ENCODE results near the gene C7. TPM values are rescaled to one million over a fixed set of nuclear protein-coding genes. Genes with fewer than 3 reads are reported as not detected.
A peak's percentile ranks its signal among the peaks of the same experiment; 100 is the strongest.
"Not testable (repeated sequence)": the region's sequence is repeated elsewhere in the genome, so short reads cannot be mapped to it uniquely, and the experiment has no call there.

The C7 gene
- polyA plus RNA-seq (2013, experiment 1 of 2; ENCODE audit: insufficient read length) = 0.19 TPM
- 0.65 TPM for polyA plus RNA-seq (2013, experiment 2 of 2; ENCODE audit: insufficient read length)

DNA sequence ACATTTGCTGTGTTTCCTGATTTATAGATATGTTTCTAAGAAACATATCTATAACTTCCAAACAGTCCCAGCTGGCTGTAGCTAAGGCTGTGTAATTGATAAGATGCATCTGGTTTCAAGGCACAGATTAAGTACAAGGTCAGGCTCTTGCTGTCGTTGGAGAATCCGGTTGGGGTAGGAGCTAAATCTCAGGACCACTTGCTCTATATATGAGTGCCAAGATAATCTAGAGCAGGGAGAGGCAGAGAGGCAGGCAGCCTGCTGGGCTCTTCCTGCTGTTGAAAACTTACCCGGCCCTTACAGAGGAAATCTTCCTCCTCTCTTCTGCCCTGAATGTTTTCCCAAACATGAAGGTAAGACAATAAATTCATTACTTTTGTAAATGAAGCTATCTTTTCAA is at the start of gene C7:
C7 (plus strand) TSS at position 234 of the 400 bp plus-strand sequence; CDS start at position 348, 114 bp downstream.
- no peak for DNase-seq

- DNase-seq = no peak
Measured at GRCh38 chr5:40860711-40861110, 48.6 kb upstream of the C7 start.

GRCh38 chr5:40865004-40865403 is 44.3 kb upstream of the C7 start:
- DNase-seq = not testable (repeated sequence)

DNA sequence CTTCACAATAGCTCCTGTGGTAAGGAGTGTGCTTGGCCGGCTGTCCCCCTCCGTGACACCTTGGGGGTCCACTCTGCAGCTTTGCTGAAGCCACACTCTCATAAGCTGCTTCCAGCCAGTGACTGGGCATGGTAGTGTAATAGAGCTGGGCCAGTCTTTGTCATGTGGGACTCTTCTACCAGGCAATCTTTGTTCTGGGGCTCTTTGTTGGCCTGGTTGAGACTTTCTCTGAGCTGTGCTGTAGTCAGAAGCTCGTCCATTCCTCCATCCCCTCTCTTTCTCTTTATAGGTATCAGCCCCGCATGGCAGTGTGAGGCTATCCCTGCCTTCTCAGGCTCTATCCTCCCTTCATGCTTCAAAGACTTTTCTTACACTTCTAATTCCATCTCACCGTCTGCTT is 42.5 kb upstream of the C7 start:
- no peak for DNase-seq

DNA sequence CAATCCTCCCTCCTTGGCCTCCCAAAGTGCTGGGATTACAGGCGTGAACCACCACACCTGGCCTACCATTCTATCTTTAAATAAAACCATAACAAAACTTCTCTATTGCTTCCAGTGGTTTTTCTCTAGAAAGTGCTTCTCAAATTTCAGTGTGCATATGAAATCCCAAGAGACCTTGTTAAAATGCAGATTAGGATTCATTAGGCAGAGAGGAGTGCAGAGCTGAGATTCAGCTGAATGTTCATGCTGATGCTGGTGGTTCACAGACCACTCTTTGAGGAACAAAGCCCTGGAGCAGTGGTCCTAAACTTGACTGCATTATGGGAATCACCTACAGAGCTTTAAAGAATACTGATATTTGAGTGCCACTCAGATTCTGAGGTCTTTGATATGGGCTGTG is 39.9 kb upstream of the C7 start:
- no peak for DNase-seq

GRCh38 chr5:40871177-40871576 is 38.1 kb upstream of the C7 start:
- DNase-seq = no peak

GRCh38 chr5:40872253-40872652 is 37.0 kb upstream of the C7 start:
- DNase-seq = not testable (repeated sequence)

DNA sequence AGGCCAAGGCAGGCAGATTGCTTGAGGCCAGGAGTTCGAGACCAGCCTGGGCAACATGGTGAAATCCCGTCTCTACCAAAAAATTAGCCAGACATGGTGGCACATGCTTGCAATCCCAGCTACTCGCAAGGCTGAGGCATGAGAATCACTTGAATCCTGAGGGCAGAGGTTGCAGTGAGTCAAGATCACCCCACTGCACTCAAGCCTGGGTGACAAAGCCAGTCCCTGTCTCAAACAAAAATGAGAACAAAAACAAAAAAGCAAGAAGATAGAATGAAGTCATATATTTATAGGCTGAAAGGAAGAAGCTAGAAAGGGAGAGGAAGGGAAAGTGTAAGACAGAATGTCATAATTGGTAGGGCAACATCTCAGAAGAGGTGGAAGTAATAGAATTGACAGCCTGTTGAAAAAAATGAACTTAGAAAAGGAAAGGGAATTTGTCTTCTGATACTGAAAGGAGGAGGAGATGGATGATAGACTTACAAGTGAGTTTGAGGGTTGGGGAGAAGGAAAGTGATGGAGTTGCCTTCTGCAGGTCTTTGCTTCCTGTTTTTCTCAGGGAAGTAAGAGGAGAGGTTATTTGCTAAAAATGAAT is 35.9 kb upstream of the C7 start:
- DNase-seq = no peak

- no peak for DNase-seq
Measured at GRCh38 chr5:40875958-40876357, 33.3 kb upstream of the C7 start.

DNA sequence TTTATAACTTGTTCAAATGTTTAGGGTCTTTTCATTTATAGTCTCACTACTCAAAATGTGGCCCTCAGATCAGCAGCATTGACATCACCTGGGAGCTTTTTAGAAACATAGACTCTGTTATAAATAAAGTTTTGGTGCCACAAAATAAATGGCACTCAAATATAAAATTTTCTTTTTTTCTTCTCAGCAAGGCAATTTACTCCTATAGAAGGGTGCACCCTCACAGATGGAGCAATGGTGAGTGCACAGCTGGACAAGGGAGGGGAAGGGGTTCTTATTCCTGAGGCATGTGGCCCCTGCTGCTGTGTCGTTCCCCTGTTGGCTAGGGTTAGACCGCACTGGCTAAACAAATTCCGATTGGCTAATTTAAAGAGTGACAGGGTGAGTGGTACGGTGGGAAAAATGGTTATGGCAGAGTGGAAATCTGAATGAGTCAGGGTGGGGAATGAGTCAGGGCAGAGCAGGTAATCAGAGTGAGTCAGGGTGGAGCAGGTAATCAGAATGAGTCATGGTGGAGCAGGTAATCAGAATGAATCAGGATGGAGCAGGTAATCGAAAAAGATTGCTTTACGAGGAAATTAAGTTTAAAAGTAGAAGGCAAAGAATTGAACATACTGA is 31.8 kb upstream of the C7 start:
- DNase-seq = no peak

GRCh38 chr5:40879163-40879942 is 29.9 kb upstream of the C7 start:
- peak; percentile 34 for DNase-seq

DNA sequence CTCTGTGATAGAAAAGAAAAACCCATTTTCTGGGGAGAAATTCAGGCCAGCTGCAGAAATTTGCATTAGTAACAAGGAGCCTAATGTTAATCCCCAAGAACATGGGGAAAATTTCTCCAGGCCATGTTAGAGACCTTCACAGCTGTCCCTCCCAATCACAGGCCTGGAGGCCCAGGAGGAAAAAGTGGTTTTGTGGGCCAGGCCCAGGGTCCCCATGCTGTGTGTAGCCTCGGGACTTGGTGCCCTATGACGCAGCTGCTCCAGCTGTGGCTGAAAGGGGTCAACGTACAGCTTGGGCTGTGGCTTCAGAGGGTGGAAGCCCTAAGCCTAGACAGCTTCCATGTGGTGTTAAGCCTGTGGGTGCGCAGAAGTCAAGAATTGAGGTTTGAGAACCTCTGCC is 27.0 kb upstream of the C7 start:
- DNase-seq = no peak

- not testable (repeated sequence) for DNase-seq
Measured at GRCh38 chr5:40883051-40883450, 26.2 kb upstream of the C7 start.

GRCh38 chr5:40895440-40896425 is 13.6 kb upstream of the C7 start:
- DNase-seq = not testable (repeated sequence)

GRCh38 chr5:40904205-40904993 is 4.9 kb upstream of the C7 start:
- peak; percentile 67 for DNase-seq

GRCh38 chr5:40904994-40905306 is 4.3 kb upstream of the C7 start:
- DNase-seq = no peak

GRCh38 chr5:40906351-40906751 is 2.9 kb upstream of the C7 start:
- DNase-seq = no peak

- DNase-seq = no peak
Measured at GRCh38 chr5:40909723-40910122, 426 bp downstream of the C7 start.

DNA sequence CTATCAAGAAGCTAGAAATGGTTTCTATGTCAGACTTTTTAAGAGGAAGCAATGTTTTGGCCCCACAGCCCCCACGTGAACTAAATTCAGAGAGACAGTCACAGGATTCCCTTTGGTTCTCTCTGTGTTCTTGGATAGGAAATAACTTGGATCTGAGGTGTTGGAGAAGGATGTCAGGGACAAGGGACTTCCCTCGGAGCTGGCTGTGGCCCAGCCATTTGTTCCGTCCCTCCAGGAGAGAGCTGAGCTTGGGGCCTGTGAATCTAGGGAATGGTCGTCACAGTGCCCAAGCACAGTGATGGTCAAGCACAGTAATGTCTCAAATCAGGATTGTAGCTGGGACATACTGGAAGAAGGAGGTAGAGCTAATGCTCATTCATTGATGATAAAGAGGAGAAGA is 2.0 kb downstream of the C7 start:
- DNase-seq = no peak

GRCh38 chr5:40914835-40915234 is 5.5 kb downstream of the C7 start:
- DNase-seq = peak; percentile 63

GRCh38 chr5:40915341-40915926 is 6.1 kb downstream of the C7 start:
- no peak for DNase-seq

Measured in fibroblast of skin of scalp (primary cell).